Measurements from ENCODE around the gene MGMT. TPM values are rescaled to one million over a fixed set of nuclear protein-coding genes. Genes with fewer than 3 reads are reported as not detected.

Gene MGMT
- total and polyA plus RNA-seq, 2 donors from 2014 or later, result 25.9 to 70.0 TPM

DNA sequence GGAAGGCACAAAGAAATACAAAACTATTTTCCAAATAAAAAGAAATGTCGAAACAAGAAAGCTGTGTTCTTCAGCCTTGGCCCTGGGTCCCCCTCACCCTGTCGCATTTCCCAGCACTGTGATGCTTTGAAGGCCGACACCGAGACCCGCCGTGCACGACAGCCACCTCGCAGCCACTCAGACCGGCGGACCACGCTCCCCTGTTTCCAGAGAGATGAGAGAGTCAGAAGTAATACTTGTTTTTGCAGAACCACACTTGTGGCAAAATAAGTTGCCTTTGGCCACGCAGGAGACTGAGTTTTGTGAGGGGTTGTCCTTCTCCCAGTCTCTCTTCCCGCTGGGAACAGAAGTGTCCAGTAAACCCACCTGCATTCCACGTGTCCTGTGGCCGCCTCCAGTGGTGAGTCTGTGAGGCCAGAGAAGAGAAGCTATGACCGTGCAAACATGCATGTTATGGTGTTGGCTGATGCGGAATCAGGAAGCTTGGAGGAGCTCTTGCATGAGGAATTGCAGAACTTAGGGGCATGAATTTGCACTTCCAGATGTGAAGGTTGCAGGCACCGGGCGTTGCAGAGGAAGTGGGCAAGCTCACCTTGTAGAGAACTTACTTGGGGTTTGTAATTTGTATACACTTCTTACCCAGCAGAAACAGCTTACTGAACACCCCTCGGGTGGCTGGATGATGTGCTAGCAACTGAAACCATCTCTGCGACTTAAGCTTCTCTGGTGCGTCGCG, 302.5 kb downstream of the MGMT start:
- no peak overlapping the region for H3K9ac ChIP-seq (ENCODE audit: low read length in 3 of 3)
- FAIRE-seq (no peak), DNase-seq (peak in 2 of 5 donors; percentile 16 to 41)
- intact Hi-C loops (cut with DNase I), result no loop called here
- peaks cover 0 to 4% (median 0%) of the 10 kb centered on the region in 3 donors for H3K36me3 ChIP-seq (ENCODE audit: control insufficient read depth in 2 of 3, insufficient read depth in 3 of 3, low read length in 3 of 3)
- TF ChIP-seq CTCF (IDR thresholded peaks at IDR 0.05; ENCODE audit: borderline replicate concordance, extremely low read depth, insufficient read depth), result no peak
- no peaks in the 10 kb centered on the region for H3K9me3 ChIP-seq (ENCODE audit: control insufficient read depth in 2 of 3, insufficient read depth in 1 of 3, low read length in 3 of 3)
- H3K27me3 ChIP-seq (ENCODE audit: control insufficient read depth, insufficient read depth, low read length), result no peaks in the 10 kb centered on the region
- H3K27ac ChIP-seq (ENCODE audit: low read depth in 2 of 2, low read length in 2 of 2), result no peak overlapping the region
- no peaks in the 10 kb centered on the region for H3K4me1 ChIP-seq (ENCODE audit: control insufficient read depth in 2 of 3, insufficient read depth in 2 of 3, low read depth in 1 of 3, low read length in 3 of 3)
- H3K4me3 ChIP-seq (ENCODE audit: low read length in 3 of 3), result no peak overlapping the region

- DNase-seq (peak in 1 of 5 donors; percentile 51), FAIRE-seq (no peak)
- Histone ChIP-seq H3K36me3 (ENCODE audit: control insufficient read depth in 2 of 3, insufficient read depth in 3 of 3, low read length in 3 of 3) (peaks cover 0 to 4% (median 0%) of the 10 kb centered on the region in 3 donors), H3K9ac (ENCODE audit: low read length in 3 of 3) (no peak overlapping the region), H3K27ac (ENCODE audit: low read depth in 2 of 2, low read length in 2 of 2) (no peak overlapping the region), H3K4me1 (ENCODE audit: control insufficient read depth in 2 of 3, insufficient read depth in 2 of 3, low read depth in 1 of 3, low read length in 3 of 3) (no peaks in the 10 kb centered on the region), H3K27me3 (ENCODE audit: control insufficient read depth, insufficient read depth, low read length) (no peaks in the 10 kb centered on the region), H3K4me3 (ENCODE audit: low read length in 3 of 3) (no peak overlapping the region), H3K9me3 (ENCODE audit: control insufficient read depth in 2 of 3, insufficient read depth in 1 of 3, low read length in 3 of 3) (no peaks in the 10 kb centered on the region)
- no peak for TF ChIP-seq CTCF (IDR thresholded peaks at IDR 0.05; ENCODE audit: borderline replicate concordance, extremely low read depth, insufficient read depth)
- intact Hi-C loops (cut with DNase I), result no loop called here
These were observed 303.2 kb downstream of the MGMT start for GRCh38 chr10:129770286-129770685.

DNA sequence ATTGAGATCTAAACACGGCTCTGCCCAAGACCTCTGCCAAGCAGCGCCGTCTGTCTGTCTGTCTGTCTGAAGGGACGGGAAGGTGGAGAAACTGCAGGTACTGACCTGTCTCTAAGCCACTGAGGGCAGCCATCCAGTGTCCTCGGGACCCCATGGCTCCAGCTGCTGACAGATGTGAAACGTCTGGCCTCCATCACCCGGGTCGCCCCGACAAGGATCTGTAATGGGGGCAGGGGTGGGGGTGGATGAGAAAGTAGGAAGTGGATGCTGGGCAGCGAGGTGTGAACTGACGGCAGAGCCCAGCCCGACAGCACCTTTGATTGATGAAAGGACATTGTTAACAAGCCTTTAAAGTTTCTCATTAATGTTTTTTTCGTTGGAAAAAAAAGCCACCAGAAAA, 304.0 kb downstream of the MGMT start:
- Histone ChIP-seq H3K9me3 (ENCODE audit: control insufficient read depth in 2 of 3, insufficient read depth in 1 of 3, low read length in 3 of 3) (no peaks in the 10 kb centered on the region), H3K4me1 (ENCODE audit: control insufficient read depth in 2 of 3, insufficient read depth in 2 of 3, low read depth in 1 of 3, low read length in 3 of 3) (no peaks in the 10 kb centered on the region), H3K4me3 (ENCODE audit: low read length in 3 of 3) (no peak overlapping the region), H3K9ac (ENCODE audit: low read length in 3 of 3) (no peak overlapping the region), H3K27me3 (ENCODE audit: control insufficient read depth, insufficient read depth, low read length) (no peaks in the 10 kb centered on the region), H3K36me3 (ENCODE audit: control insufficient read depth in 2 of 3, insufficient read depth in 3 of 3, low read length in 3 of 3) (peaks cover 0 to 4% (median 0%) of the 10 kb centered on the region in 3 donors), H3K27ac (ENCODE audit: low read depth in 2 of 2, low read length in 2 of 2) (no peak overlapping the region)
- TF ChIP-seq CTCF (IDR thresholded peaks at IDR 0.05; ENCODE audit: borderline replicate concordance, extremely low read depth, insufficient read depth), result no peak
- intact Hi-C loops (cut with DNase I), result no loop called here
- FAIRE-seq (no peak), DNase-seq (peak in 4 of 5 donors; percentile 23 to 64 (median 40))
